Stimulated activated CD4-positive, alpha-beta T cell treated with anti-CD3 and anti-CD28 coated beads, Interleukin-4, amount 100 ng/mL, for 24 hours (primary cell): ENCODE data around the gene THSD7A.
"Not testable (repeated sequence)": the region's sequence is repeated elsewhere in the genome, so short reads cannot be mapped to it uniquely, and the experiment has no call there.

ENCODE experiments used
- DNase-seq: peaks from one replicate; pipeline ENCODE4 v3.0.0-alpha.2; 2020

Gene THSD7A

DNA sequence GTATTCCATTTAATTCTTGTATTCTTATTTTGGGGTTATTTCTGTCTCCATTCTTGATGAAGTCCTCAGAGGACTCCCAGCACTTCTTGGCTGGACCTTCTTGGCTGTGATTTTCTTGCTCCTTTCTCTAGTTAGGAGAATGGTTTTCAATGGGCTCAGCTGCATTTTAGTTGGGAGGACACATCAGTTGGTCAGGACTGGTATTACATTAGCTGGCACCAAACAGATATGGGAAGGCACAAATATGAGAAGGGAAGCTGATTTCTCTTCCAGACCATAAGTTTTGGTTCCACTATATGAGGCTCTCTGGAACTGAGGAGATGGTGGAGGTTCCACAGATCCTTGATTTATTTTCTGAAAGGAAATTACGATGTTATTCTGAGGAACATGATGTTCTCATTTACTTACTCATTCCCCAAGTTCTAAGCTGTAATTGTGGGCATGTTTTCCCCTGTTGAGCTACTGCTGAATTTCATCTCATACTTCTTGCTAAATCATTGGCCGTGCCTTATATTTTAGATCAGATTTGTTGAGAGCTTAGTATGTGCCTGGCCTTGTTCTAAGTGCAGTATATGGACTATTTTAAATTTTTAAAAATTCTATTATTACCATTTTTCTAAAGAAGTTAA lies 261.0 kb downstream of the THSD7A start:
- no peak for DNase-seq

DNA sequence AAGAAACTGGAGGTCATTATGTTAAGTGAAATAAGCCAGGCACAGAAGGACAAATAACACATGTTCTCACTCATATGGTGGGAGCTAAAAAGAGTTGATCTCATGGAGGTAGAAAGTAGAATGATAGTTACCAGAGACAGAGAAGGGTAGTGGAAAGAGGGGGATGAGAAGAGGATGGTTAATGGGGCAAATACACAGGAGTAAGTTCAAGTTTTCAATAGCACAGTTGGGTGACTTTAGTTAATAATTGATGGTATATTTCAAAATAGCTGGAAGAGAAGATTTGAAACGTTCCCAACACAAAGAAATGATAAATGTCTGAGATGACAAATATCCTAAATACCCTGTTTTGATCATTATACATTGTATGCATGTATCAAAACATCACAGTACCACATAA lies 261.8 kb downstream of the THSD7A start:
- no peak for DNase-seq

DNA sequence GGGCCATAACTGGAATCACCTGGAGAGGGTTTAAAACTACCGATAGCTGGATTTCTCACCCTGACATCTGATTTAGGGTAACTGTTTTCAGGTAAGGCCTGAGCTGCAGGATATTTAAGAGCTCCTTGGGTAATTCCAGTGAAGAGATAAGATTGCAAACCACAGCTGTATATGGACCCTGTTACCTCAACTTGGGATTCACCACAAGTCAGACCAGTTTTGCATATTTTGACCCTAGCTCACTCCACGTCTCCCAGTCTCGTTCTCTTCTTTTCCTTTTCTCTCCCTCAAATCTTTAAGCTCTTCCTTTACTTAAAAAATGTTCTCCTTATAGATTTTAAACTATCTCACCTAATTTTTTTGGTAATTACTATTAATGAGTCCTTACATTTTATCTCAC lies 264.4 kb downstream of the THSD7A start:
- DNase-seq, result no peak

DNA sequence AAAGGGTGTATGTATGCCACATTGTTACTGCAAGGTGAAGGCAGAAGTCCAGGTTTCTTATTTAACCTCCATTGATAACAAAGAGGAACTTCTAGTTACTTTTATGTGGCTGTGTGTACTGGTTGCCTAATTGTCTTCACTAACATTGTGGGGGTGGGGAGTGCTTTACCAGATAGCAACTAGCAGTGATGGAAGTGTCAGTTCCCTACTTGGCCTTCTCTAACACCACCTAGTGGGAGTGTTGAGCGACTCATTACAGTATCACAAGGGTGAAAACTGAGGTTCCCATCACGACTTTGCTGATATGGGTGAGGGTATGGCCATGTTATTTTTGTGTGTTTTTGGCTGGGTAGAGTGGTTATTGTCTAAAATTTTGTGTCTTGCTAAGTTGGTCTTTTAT lies 274.4 kb downstream of the THSD7A start:
- DNase-seq, result no peak

DNA sequence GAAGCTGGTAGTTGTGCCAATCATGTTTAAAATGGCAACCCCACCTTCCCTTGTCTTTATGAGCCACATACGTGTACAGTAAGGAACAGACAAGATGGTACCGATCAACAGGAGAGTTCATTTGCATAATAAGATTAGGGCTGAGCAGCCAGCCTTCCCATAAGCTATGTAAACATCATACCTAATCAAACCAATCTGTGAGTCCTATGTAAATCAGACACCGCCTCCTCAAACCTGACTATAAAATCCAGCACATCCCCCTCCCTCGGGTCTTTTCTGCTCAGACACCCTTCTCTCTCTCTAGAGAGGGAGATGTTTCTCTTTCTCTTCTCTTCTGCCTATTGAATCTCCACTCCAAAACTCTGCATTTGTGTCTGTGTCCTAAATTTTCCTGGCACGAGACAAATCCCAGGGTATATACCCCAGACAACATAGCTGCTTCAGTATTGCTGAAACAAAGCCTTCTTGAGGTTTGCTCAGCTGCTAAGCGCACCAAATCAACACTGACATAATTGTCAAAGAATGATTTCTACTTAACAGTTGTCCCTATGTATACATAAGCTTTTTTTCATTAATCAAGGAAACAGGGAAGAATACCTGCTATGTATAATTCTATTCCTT lies 279.2 kb downstream of the THSD7A start:
- DNase-seq, result no peak

DNA sequence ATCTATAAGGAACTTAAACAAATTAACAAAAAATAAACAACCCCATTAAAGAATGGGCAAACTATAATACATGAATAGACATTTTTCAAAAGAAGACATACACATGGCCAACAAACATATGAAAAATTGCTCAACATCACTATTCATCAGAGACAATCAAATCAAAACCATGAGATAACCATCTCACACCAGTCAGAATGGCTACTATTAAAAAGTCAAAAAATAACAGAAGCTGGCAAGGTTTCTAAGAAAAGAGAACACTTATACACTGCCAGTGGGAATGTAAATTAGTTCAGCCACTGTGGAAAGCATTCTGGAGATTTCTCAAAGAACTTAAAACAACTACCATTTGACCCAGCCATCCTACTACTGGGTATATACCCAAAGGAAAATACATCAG lies 280.5 kb downstream of the THSD7A start:
- DNase-seq, result no peak

DNA sequence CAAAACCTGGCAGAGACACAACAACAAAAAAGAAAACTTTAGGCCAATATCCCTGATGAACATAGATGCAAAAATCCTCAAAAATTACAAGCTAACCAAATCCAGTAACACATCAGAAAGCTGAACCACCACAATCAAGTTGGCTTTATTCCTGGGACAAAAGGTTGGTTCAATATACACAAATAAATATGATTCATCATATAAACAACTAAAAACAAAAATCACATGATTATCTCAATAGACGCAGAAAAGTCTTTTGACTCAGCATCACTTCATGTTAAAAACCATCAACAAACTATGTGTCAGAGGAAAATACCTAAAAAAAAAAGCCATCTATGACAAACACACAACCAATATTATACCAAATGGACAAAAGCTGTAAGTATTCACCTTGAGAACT lies 283.5 kb downstream of the THSD7A start:
- DNase-seq, result no peak

DNA sequence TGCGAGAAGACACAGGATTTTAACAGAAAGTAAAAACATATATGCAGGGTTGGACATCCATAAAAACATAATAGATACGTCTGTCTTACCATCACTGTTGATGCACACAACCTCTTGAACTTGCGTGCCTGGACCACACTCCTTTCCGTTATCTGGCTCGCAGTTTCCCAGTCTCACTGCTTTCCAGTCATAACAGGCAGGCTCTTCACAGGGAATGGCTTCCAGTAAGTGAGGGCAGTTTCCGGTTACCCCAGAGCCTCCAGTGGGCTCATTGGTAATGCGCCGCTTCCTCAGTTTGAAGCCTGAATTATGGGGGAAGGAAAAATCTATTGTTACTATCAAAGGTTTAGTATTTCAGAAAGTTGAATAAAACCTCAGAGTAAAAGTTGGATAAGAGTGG lies 290.7 kb downstream of the THSD7A start:
- DNase-seq, result no peak

DNA sequence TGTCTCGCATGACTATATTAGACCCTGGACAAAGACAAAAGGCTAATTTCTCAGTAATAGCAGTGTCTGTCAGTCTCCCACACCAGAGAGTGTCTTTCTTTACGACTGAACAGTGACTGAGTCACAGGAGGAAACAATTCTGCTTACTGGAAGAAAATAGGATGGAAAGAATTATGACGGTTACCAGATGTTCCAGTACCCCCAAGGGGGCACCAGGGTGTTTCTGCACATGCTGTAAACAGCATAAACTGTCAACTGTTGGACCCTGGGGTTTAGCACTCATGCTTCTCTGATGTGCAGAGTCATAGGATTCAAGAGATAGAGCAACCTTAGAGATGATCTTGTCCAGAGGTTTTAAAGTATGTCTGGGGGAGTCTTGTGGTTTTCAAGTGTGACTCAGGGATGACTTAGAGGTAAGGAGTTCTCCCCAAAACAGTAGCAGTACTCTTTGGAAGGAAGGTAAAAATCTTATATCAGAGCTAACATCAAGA lies 291.7 kb downstream of the THSD7A start:
- no peak for DNase-seq

DNA sequence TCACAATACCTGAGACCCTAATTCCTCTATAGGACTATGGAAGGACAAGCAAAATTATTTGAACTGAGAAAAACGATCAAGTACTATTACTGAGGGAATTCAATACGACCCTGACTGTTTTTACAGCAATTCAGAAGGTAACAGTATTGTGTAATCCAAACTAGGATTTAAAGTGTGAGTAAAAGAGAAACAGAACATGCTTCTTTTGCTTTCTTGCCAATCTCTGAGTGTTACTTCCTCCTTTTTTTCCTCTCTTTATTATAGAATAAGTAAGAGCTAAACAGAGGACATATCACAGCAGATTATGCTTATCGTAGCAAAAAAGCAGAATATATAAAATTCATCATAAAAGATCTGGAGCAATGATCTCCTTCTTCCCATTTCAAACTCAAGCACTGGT lies 292.1 kb downstream of the THSD7A start:
- no peak for DNase-seq

DNA sequence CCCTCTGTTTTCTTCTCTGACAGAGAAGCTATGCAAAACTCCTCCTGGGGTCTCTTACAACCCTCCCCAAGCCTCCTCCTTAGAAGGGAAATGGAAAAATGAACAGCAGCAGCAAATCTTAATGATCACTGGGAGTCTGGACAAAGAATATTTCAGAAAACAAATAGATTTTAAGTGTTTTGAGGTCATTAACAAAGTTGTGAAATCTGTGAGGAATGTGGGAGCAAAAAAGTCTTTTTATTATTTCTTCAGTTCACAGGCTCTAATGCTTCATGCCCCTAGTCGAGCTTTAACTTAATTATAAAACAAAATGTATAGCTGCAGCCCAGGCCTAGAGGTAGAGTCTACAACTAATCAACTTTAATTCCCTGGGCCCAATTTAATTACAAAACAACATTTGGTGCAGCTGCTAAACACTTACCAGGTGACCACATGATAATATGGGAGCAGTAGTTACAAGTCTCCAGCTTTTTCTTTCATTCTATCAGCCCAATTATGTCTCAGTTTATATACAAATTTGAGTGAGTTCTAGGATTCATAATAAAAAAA lies 293.2 kb downstream of the THSD7A start:
- DNase-seq, result no peak

DNA sequence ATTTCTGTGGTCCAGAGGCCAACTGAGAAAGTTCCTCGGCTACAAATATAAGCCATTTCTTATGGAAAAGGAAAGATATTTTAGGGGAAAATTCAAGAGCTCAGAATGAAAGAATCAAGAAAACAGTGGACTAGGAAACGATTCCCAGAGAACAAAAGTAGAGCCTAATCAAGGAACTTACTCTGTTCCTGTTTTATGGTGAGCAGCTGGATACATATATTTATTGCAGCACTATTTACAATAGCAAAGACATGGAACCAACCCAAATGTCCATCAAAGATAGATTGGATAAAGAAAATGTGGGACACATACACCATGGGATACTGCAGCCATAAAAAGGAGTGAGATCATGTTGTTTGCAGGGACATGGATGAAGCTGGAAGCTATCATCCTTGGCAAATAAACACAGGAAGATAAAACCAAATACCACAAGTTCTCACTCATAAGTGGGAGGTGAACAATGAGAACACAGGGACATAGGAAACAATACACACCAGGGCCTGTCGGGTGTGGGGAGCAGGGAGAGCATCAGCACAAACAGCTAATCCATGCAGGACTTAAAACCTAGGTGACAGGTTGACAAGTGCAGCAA lies 298.7 kb downstream of the THSD7A start:
- DNase-seq, result no peak

DNA sequence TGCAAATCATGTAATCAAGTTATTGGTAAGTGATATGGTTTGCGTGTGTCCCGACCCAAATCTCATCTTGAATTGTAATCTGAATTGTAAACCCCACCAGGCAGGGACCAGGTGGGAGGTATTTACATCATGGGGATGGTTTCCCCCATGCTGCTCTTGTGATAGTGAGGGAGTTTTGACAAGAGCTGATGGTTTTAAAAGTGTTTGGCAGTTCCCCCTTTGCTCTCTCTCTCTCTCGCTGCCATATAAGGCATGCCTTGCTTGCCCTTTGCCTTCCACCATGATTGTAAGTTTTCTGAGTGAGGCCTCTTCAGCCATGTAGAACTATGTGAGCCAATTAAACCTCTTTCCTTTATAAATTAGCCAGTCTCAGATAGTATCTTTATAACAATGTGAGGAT lies 302.6 kb downstream of the THSD7A start:
- no peak for DNase-seq

DNA sequence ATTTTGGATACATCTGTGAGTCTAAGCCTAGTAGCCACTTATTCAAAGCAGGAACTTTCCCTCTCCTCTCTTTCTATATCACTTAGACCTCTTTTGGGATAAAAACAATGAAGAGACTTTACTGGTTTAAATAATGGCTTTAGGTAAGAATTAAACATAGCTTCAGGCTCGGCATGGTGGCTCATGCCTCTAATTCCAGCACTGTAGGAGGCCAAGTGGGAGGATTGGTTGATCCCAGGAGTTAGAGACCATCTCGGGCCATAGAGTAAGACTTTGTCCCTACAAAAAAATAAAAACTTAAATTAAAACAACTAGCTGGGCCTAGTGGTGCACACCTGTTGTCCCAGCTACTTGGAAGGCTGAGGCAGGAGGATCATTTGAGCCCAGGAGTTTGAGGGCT lies 304.3 kb downstream of the THSD7A start:
- no peak for DNase-seq

DNA sequence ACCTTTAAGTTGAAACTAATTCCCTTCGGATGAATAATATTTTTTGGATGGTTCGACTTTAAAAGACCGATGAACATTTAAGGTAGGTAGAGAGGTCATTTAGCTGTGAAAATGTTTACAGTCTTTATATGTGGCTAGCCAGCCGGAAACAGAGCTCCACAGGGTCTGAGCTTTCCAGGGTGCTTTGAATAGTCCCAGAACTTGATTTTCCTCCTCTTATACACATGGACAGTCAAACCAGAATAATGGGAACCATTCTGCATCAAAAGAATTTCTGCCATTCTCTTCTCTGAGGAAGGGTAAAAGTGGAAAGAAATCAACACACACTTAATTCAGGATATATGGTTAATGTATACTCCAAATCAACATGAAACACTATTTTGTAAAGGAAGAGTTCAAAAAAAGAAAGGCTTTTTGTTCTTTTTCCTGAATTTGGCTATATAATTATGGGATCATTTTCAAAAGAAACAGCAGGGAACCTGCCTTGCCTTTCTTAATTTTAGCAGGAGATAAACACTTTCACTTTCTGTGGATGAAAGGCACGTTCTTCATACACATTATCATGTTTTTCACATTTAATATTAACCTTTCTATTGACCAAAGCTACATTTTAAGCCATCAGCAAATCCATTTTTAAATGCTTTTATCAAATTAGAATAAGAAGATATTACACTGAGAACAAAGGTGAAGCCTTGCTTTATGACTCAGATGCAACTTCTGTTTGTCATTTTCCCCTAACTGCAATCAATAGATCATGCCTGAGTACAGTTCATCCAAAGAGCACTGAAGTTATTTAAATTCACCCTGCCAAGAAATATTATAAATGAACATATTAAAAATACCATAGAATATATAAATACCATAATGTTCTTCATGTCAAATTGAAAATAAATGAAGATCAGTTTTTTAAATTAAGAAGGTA lies 307.3 kb downstream of the THSD7A start:
- no peak for DNase-seq

DNA sequence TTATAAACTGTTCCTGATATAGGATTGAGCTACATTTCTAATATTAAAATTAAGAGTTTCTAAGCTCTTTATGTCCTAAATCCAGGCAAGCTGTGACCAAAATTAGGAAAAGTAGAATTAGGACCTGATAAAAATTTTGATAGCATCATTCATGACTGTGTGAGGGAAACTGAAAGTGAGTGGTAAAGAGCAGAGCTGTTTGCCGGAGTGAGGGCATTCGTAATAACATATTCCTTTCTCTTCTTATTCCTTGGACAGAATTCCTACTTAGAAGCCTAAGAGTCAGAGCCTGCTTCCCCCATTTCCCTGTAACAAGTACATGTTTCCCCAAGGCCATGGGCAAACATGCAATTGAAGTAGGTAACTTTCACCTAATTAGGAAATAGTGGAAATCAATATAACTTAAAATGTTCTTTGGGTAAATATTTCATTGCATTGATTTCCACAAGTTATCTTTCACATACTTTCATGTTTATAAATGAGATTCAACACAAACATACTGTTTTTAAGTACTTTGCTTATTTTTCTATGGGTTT lies 310.0 kb downstream of the THSD7A start:
- not testable (repeated sequence) for DNase-seq

DNA sequence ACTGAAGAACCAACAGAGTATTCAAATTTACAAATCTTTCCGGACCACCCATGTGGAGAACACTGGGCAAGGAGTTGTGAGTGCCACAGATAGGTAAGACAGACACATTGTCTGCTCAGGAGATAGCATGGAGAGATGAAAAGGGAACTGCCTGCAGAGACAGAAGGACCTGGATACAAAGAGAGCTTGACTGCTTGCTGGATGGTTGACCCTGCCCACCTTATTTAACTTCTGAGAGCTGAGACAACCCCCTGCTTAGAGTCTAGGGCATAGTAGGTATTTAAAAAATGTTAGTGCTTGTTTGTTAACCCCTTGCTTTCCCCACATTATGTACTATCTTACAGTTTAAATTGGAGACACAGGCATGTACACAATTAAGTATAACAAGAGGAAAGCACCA lies 314.1 kb downstream of the THSD7A start:
- no peak for DNase-seq

DNA sequence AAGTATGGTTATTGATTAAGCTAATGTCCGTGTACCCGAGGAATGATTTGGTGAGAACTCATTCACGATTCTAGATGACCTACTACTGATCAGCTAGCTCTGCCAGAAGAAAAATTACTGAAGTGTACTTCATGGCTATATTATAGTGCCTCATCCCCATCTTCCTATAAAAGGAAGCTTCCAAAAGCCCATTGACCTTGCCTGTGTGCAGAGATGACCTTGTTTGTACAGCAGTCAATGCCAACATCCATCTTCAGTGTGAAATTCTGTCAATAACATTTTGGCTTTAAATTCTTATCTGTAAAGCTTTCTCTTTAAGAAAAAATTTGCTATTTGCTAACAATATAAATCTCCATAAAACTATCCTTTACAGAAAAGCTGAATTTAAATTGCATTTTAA lies 315.7 kb downstream of the THSD7A start:
- no peak for DNase-seq

DNA sequence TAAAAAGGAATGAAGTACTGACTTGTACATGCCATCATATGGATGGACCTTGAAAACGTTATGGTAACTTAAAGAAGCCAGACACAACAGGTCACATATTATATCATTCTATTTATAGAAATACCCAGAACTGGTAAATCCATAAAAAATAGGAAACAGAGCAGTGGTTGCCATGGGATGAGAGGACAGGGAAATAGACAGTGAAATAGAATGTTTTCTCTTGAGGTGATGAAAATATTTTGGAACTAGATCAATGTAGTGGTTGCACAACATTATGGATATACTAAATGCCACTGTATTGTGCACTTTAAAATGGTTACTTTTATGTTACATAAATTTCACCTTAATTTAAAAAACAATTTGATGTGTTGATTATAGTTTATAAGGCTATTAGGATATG lies 318.5 kb downstream of the THSD7A start:
- DNase-seq, result no peak

DNA sequence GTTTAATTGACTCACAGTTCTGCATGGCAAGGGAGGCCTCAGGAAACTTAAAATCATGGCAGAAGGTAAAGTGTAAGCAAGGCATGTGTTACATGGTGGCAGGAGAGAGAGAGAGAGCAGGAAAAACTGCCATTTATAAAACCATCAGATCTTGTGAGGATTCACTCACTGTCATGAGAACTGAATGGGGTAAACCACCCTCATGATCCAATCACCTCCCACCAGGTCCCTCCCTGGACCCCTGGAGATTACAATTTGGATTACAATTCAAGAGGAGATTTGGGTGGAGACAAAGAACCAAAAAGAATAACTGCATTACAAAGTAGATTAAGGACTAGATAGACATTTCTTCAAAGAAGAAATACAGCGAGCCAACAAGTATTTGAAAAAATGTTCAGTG lies 324.1 kb downstream of the THSD7A start:
- no peak for DNase-seq

DNA sequence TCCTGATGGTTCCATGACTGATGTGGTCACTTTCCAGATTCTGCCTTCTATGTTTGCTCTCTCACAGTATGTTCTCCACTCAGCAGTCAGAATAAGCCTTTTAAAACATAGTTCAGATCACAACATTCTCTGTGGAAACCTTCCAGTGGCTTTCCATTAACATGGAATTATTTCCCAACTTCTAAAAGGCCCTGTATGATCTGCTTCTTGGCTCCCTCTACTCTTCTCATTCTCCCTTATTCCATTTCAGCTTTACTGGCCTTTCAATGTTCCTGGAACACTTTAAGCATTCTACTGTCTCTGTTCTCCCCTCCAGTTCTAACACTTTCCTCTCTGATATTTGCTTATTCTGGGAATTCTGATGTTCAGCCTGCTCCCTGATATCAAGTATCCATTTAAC lies 325.6 kb downstream of the THSD7A start:
- no peak for DNase-seq

DNA sequence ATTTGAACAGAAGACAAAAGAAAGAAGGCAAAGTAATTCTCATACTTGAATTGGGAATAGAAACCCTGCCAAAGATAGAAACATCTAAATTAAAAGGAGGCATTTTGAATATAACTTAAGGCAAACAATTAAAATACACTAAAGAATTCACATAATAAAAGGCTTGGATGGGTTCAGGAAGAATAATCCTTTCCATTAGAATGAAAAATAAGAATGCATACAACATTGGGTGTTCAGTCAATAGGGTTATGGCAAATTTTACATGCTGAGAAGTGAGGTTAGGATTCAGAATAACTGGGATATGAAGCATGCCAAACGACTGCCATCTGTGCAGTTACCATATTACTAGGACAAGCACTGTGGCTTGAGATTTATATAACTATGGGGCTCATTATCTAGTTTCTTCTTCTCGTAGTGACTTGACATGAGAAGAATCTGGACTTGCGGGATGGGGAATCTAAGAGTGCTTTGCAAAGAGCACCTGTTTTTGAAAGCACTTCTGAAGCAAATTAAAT lies 326.5 kb downstream of the THSD7A start:
- no peak for DNase-seq

DNA sequence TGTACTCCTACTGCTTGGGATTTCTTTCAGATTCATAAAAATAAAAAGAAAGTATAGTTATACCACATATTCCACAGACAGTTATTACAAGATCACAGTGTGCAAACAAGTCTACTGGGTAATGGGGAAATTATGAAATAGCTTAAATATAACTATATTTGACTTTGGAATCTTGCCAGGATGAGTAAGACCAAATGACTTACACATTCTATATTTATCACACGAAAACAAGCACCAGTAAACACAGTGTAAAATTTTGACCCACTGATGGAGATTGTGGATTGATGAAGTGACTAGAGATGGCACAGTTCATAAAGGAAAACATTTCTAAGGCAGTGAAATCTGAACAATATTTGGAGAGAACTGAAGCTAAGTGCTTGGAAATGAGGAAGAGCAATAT lies 339.7 kb downstream of the THSD7A start:
- DNase-seq, result no peak
